HG02885 (cell line): ENCODE data around the gene TEAD1.

Source experiments
- ATAC-seq: cut with Tn5 transposase; IDR thresholded peaks from one replicate; pipeline ENCODE4 v1.9.1; 2021; ENCODE audit warnings: mild to moderate bottlenecking; ENCODE audit not compliant: unreplicated experiment, poor library complexity

The TEAD1 gene

GRCh38 chr11:12801976-12802375 is 127.8 kb downstream of the TEAD1 start:
- no peak for ATAC-seq

DNA sequence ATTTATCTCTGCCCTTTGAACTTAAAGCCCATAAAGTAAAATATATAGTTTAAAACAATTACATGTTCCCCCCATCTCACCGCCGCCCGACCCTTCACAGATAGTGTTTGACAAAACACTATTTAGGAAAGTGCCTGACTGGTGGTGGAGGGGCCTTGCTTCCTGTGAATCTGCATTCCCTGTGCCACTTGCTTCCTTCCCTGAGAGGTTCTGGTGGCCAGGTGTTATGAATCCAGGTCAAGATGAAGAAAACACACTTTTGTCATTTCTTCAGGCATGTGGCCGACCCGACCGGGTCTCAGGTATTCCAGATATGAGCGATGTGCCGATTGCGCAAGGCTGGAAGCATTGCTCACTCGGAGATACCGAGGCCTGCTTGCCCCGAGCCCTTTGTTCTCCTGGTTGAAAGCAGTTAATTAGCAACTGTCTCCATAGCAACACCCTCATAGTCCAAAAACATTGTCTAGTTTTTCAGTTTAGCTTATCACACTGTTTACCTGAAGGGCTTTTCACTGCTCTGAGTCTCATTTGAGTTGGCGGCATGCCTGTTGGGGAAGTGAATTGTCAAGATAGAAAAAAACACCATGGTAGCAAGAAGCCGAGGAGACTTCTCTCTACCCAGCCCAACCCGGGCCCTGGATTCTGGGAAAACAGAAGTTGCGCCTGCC is 128.3 kb downstream of the TEAD1 start:
- no peak for ATAC-seq

GRCh38 chr11:12803086-12803826 is 129.0 kb downstream of the TEAD1 start:
- ATAC-seq: no peak

DNA sequence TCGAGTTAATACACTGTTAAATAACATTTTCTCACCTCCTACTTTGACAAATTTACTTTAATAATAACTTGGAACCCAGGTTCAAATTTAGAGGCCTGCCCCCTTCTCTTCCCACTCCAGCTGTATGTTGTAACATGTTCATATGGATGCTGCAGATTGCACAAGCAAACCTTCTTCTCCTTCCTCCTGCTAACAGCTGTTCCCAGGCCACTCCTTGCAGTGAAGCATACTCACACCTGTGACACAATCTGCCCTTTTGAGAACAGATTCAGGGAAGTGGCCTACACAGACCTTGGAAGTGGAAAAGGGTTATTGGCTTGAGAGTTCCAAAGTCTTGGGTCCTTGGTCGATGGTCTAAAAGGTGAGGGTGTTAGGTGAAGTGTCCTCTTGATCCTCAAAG is 131.9 kb downstream of the TEAD1 start:
- ATAC-seq: no peak

DNA sequence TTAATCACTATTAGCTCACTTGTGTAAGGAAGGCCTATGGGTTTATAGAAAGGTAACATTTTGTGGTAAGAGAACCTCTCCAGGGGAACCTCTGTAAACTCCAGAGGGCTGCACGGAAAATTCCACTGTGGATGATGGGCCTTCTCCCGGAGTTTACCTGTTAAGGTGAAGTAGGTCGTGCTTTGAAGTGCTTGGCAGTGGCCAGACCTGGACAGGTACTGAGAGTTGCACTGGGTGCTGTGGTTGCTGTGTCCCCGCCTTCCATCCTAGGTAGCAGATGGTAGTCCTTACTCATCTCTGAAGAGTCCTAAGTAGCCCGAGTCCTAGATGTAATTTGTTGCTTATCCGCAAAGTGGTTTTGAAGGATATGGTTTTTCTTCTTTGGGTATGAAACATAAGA is 133.4 kb downstream of the TEAD1 start:
- ATAC-seq: no peak

DNA sequence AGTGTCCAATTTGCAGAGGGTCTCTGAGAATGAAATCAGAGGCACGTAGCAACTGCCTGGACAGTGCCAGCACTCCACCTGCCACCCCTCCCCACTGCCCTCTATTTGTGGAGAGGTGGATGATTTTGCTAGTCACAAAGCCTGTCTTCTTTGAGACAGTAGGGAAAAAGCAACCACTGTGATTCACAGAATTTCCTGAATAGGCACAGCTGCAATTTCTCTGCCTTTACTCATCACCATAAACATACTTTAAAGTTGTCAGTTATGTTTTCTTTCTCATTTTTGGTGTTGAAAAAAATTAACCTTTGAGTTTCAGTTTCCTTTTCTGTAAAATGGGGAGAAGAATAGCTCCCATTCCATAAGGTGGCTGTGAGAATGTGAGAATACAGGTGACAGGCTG is 134.3 kb downstream of the TEAD1 start:
- no peak for ATAC-seq

GRCh38 chr11:12809364-12809763 is 135.1 kb downstream of the TEAD1 start:
- ATAC-seq: no peak

- no peak for ATAC-seq
Measured at GRCh38 chr11:12809864-12810567, 135.8 kb downstream of the TEAD1 start.

GRCh38 chr11:12810568-12810894 is 136.3 kb downstream of the TEAD1 start:
- no peak for ATAC-seq

- no peak for ATAC-seq
Measured at GRCh38 chr11:12811861-12812260, 137.6 kb downstream of the TEAD1 start.

DNA sequence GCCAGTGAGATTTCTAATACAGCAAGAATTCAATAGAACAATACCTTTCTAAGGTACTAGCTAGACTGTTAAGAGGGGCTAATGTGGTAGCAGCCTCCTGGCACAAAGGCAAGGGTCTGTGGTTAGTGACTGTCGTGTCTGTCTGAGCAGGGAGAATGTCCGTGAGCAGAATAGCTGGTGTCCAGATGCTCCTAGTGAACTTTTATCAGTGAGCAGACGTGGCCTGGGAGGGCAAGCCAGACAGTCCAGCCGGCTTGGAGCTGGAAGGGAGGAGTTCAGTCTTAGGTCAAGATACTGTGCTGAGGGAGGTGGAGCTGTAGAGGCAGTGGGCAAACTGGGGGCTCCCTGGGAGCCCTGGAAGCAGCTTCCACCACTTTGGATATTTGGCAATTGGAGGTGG is 138.6 kb downstream of the TEAD1 start:
- ATAC-seq: no peak

DNA sequence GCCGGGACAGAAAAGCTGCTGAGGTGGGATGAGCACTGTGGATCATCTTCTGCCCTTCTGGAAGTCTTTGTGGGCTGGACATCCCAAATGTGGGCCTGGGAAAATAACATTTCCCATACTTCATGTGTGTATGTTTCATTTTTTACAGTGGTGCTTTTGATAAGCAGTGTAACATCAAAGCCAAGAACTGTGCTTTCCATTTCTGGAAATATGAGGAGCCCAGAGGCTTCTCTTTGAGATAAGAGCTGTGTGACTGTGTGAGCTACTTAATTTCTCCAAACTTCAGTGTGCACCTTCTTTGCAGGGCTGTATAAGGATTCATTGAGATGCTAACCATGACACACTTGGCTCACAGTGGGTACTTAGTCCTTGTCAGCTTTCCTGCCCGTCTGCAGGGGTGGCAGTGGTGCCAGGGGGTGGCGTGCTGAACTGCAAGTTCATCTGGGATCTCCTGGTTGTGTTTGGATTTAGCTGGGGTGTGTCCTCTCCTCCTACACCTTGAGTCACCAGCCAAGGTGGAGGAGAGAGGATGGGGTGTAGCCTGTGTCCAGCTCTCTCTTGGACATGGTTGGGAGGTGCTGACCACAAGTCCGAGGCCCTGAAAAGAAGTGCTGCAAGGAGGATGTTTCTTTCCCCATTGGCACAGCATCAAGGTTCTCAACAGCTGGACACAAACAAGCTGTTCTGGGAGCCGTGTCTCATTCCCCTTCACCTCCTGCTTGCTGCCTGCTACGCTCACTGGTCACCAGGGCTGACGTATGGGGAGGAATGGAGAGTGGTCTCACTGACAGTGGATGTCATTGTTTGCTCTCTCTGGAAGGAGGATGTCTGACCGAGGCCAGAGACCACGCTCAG is 139.4 kb downstream of the TEAD1 start:
- no peak for ATAC-seq

GRCh38 chr11:12815129-12815480 is 140.9 kb downstream of the TEAD1 start:
- no peak for ATAC-seq

DNA sequence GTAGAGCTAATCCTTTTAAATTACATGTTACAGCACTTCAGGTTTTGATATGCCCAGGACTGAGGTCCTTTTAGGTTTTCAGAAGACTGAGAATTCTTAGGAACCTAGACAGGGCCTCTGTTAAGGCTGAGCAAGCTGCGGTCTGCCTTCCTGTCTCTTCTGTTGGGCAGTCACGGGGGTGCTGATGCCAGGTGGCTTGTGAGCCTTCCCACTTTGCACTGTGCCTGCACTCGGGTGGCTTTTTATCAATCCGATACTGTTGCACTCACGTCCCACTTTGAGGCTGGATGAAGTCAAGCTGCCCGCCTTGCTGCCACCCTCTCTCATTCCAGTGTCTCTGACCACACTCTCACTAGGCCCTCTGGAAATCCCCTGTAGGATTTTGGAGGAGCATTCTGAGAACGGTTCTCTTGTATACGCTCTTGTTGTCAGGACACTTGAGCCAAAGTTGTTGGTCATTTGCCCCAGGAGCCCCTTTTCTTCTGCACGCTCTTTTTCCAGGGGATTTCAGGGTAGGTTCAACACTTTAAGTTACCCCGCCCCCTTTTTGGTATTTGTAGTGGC is 141.8 kb downstream of the TEAD1 start:
- ATAC-seq: no peak

- no peak for ATAC-seq
Measured at GRCh38 chr11:12817681-12818332, 143.6 kb downstream of the TEAD1 start.

GRCh38 chr11:12818333-12819015 is 144.3 kb downstream of the TEAD1 start:
- no peak for ATAC-seq

GRCh38 chr11:12822392-12823022 is 148.3 kb downstream of the TEAD1 start:
- ATAC-seq: no peak

DNA sequence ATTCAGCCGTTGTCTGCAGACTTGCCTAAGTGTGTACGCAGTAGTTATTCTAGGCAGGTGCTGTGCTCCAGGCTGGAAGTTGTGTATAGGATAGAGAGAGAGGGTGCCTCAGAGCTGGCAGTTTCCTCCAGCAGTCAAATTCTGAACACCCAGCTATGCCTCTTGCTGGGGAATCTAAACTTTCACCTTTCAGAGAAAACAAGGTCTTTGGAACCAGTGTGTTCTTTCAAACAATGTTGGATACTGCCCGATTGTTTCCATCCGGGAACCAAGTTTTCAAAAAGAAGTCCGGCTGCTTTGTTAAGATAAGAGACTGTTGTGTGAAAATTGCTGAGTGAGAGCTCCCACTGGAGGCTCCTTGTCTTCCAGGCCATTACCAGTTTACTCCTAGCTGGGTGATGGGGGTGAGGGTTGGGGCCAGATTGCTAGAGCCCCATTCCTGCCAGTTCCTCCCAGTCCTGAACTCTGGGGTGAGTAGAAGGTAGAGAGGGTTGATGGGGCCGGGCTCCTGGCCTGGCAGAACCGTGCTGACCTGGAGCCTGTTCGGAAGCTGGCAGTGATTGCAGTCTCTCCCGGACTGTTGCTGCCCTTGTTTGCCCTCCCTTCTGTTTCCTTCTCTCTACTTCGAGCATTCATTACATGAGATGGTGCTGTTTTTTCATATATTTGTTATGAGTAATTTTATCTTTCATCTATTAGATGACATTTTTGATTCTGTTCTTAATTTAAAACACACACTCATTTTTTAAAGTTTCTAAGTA is 150.2 kb downstream of the TEAD1 start:
- no peak for ATAC-seq
